Fibroblast of skin of back (primary cell): ENCODE measurements around the gene MSI2.

Source experiments
- DNase-seq: peaks from one replicate; pipeline ENCODE4 v3.0.0-alpha.2; 2013

Gene MSI2

GRCh38 chr17:57323391-57323790, 67.1 kb downstream of the MSI2 start:
- no peak for DNase-seq

- no peak for DNase-seq
Measured at GRCh38 chr17:57324060-57324459, 67.7 kb downstream of the MSI2 start.

DNA sequence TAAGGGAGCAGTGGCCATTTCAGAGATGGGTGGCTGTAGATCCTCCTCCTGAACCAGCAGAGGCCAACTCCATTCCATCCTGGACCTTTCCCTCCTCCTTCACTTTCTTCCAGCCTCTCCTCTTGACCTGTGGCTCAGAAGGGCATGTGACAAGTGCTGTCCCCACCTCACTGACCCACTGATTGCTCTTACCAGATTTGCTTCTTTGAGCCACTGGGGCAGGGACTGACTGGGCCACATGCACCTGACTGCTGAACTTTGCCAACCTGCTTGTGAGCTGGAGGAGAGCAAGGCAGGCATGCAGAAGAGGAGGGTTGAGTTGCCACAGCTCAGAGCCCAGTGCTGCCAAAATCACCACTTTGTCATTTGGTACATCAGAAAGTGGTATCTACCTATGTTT, 68.3 kb downstream of the MSI2 start:
- no peak for DNase-seq

DNA sequence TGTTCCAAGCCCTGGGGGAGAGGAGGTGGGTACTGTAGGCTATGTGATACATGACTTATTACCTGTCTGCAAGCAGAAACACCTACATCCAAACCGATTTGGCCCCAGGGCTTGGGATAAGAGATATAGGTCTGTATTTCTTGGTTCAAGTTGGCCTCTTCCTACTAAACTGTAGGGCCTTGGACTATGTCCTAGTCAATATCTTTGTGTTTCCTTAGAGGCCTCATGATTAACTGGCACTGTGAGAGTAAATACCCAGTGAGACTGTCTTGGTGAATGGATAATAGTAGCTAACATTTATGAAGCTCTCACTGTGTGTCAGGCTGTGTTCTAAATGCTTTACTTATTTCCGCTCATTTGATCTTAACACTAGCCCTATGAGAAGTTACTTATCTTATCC, 70.0 kb downstream of the MSI2 start:
- no peak for DNase-seq

- no peak for DNase-seq
Measured at GRCh38 chr17:57326764-57327163, 70.4 kb downstream of the MSI2 start.

DNA sequence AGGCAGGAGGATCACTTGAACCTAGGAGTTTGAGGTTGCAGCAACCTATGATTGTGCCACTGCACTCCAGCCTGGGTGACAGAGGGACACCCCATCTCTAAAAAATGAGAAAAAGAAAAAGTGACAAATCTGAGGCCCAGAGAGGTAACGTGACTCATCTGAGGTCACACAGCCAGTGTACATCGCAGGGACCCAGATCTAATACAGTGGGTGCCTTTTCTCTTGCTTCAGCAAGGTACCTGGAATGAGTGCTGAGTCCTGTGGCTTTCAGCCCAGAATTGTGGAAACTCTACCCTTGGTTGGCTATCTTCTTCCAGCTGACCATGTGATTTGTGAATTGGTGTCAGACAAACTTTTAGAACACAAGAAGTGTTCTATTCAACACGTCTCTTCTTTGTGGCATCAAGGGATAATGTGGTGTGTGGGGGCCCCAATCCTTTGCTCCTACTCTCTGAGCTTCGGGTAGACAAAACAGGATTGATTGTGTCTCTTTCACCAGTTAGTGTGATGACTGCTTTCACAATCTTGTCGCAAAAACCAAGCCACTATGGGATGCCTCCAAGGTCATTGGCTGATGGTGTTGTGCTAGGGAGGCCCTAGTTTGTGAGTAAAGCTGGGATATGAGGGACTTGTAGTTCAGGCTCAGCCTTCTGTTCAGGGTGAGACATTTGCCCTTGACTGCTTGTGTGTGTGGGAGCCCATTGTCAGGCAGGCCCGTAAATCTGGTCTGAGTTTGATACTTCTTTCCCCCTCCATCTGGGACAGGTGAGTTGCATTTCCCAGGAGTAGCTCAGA, 71.0 kb downstream of the MSI2 start:
- no peak for DNase-seq

DNA sequence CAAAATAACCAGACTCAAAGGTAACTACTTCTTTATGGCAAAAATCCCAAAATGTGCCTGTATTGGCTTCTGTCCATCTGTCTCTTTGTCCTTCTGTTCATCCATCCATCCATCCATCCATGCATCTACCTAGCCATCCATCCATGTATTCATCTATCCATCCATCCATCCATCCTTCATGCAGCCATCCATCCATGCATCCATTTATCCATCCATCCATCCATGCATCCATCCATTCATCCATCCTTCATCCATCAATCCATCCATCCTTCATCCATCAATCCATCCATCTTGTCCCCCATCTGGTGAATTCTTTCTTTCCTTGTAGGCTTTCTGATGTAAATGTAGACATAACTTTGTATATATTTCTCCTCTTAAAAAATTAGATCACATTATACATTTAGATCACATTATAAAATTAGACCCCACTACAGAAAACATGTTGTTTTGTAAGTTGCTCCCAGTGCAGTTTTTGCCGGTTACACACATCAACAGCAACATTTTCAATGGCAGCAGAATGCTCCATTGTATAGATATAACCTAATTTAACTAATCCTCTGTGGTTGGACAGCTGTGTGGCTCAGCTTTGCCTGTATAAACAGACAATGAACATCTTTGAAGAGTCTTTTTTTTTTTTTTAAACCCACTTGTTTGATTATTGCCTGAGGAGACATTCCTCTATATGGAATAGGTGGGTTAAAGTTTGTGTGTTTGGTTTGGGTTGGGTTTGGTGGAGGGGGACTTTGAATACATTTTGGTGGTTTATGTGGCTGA, 72.0 kb downstream of the MSI2 start:
- no peak for DNase-seq

DNA sequence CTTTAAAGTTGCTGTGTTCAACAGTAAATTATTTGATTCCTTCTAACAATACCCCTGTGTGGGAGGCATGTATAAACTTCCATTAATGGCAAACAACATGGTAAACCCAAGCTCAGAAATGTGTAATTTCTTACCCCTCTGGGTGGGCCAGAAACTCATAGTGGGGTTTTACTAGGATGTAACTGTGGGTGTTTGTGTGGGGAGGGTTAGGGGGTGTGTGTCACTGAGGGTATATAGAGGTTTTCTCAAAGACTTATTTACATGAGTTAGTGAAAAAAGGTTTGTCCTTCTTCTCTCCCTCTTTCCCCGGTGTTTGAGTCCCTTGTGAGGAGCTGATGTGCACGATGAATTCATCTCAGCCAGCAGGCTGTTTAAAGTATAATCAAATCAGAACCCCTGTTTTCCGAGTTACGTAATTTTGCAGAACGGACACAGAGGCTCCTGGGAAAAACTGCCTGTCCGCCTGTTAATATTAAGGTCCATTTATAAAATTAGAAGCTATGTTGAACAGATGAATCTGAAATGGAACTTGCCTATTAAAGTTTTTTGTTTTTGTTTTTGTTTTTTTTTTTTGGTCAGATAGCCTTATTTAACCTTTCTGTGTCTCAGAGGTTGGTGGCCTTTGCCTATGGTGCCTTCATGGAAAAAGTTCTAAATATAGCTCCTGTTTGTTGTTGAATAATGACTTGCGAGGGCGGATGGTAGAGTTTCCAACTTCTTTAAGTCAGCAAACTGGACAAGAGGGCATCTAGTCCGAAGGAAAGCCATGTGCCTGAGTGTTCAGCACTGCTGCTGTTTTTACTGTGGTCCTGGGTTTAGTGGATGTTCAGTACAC, 73.3 kb downstream of the MSI2 start:
- no peak for DNase-seq

- no peak for DNase-seq
Measured at GRCh38 chr17:57330587-57330986, 74.3 kb downstream of the MSI2 start.

DNA sequence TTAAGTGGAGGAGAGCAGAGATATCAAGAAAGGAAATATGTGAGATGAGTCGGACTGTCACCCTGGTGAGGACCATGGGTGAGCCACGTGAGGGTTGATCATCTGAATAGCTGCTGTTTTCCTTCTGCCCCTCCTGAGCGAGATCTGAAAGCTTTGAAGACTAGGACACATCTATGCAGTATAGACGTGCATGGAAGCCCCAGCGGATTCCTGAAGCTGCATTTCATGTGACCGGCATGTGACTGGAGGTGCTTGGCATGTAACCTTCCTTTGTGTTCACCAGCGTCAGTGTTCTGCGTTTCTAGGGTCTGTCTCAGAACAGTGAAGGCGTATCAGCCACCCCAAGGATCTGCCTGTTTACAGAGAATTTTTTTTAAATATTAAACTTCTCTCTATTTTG, 75.1 kb downstream of the MSI2 start:
- DNase-seq, result no peak

- no peak for DNase-seq
Measured at GRCh38 chr17:57332501-57332900, 76.2 kb downstream of the MSI2 start.

- no peak for DNase-seq
Measured at GRCh38 chr17:57335195-57335792, 79.0 kb downstream of the MSI2 start.

- DNase-seq, result no peak
Measured at GRCh38 chr17:57337390-57337789, 81.1 kb downstream of the MSI2 start.

GRCh38 chr17:57338257-57338914, 82.1 kb downstream of the MSI2 start:
- no peak for DNase-seq

DNA sequence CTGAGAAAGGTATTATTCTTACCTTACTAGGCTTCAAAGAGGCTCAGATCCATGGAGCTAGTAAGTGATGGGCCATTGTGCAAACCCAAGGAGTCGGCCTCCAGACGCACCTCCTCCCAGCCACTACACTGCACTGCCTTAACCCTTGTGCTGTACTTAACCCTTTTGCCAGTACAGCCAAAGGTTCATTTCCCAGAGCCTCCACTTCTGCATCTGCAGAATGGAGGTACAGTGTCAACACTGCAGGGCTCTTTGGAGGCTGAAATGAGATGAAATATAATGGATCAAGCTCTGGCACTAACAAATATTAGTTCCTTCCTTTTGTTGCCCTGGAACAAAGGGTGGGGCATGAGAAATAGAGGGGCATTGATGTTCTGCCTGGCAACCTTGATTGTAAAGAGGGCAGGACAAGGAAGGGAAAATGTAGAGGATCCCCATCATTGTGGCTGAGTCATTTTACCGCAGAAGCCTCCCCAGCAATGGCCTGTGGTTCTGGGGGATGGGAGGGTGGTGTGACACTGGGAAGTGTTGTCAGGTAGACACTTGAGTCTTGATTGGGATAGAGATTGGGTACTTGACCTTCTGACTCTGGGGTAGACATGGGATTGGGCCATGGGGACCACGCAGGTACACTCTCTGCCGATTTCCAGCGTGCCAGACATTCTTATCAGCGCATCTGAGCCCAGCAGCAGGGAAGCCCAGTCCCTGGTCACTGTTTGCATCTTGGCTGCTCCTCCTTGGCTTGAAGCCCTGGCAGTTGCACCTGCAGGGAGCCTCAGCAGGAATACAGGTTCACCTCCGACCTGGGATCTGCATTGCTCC, 84.0 kb downstream of the MSI2 start:
- DNase-seq, result no peak

DNA sequence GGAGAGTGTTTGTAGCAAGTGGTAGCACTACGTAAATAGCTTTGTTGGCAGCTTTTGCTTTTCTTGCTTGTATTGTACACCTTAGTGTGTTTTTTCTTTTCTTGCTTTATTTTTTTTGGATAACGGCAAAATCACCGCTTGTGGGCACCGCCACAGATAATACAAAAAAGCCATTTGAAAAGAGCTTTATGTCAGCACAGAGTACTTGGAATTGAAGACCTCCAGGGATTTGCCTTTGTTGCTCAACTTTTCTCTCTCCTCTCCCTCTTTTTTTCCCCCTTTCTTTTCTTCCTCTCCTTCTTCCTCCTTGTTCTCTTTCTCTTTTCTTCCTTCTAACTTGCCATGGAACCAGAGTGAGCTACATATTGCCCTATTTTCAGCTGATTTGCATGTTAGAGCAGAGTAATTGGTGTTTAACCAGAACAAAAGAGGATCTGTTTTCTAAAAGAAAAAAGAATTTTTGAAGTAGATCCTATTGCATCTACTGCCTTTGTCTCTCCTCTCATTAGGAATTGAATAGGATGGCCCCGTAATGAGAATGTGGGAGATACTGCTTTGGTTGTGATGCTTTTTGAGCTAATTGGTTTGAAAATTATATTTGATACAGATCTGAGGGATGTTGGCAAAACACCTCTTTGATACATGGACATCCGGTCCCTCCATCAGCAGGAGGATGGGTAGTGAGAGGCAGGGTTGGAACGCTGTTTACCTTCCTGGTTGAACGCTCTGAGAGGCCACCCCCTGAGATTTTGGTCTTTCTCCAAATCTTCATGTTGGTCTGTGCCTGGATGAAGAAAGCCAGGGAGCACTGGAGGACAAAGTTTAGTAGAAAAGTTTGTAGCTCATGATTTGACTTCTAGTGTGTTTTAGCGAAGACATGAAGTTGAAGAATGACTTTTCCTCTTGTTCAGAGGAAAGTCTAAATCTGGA, 85.6 kb downstream of the MSI2 start:
- DNase-seq, result no peak

- no peak for DNase-seq
Measured at GRCh38 chr17:57342963-57343589, 86.8 kb downstream of the MSI2 start.

GRCh38 chr17:57343717-57344116, 87.4 kb downstream of the MSI2 start:
- no peak for DNase-seq

DNA sequence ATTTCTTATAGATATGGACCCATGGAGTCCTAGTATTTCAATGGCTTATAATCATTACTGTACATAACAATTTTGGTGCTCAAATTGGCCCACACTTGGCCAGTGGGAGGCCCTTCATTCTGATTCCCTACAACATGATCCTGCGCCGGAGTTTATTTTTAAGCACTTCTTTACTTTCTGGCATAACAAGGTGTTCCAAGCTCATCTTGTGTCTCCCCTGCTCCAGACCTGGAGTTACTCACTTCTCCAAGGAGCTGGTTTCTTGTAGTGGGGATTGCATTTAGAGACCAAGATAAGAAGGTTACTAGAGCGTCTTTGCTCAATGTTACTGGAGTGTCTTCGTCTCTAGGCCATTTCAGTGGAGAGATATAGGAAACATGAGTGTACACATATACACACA, 87.9 kb downstream of the MSI2 start:
- no peak for DNase-seq
